GM04503 (cell line): ENCODE measurements around the gene EMX1.

Experiments
- DNase-seq: peaks from one replicate; pipeline ENCODE4 v3.0.0-alpha.2; 2012; ENCODE audit warnings: low read depth

Gene EMX1

DNA sequence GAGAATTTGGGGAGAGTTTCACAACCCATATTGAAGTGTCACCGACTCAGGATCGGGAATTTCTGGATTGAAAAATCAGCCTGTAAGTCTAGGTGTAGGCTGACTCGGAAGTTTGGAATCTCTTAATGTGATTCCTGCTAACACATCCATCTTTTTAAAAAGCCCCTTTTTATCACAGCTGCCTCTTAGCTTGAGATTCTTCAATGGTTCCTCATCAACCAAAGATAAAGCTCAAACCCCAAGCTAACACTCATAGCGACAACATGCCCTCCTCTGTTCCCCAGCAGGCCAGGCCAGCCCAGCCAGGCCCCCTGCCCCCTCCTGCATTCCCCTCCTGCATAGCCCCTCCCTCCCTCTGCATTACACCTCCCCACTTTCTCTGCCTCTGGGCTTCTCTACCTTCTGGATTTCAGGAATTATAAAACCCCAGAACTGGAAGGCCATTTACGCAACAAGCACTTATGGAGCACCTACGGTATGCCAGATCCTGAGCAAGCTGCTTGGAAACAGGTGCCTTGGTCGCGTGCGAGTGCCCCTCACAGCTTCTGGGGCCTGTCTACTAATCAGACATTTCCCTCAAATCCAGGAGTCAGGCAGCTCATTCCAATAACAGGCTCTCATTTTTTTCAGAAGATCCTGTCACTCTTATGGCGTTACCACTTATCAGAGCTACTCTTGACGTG is 63.4 kb downstream of the EMX1 start:
- DNase-seq: no peak

- no peak for DNase-seq
Measured at GRCh38 chr2:72981536-72981935, 64.2 kb downstream of the EMX1 start.

DNA sequence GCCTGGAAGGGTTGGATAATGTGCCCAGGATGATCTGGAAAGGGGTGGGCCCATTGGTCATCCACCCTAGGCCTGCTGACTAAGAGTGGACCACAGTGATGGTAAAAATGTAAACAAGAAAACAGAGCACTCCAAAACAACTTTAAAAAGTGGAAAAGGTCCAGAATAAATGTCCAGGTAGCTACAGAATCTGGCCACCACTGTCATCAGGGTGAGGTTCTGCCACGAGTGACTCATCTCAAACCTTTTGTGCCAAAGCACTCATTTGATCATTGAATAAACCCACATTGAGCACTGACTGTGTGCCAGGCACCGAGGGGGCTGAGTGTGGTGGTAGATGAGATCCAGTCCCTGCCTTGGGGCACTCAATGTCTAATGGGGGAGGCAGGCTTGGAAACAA is 64.9 kb downstream of the EMX1 start:
- no peak for DNase-seq

- DNase-seq: no peak
Measured at GRCh38 chr2:72982781-72983499, 65.6 kb downstream of the EMX1 start.

- no peak for DNase-seq
Measured at GRCh38 chr2:72983500-72984161, 66.3 kb downstream of the EMX1 start.

DNA sequence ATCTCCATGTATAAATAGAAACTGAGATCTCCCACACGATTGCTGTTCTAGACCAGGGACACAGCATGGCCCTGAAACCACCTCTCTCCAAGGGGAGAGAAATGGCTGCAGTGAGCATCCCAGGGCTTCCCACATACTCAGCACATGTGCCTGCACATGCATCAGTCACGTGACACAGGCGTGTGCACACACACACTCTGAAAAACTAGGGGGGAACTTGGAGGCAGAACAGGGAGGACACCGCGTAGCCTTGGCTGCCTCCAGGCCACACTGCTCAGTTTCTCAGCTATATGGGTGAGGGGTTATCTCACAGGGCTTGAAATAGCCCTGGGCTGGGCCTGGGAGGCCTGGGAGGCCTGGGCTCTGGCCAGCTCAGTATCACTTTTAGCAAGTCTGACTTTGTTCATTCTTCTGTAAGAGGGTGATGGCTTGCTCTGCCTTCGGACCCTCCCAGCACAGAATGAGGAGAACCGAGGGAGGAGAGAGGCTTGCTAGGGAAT is 66.9 kb downstream of the EMX1 start:
- no peak for DNase-seq
